K562 (cell line): ENCODE measurements around the gene GRK1. TPM values are rescaled to one million over a fixed set of nuclear protein-coding genes. Genes with fewer than 3 reads are reported as not detected.

Experiments used
- ATAC-seq: fragments of 200-7000 bp; cut with Tn5 transposase; 3 replicates; pipeline ENCODE4 v1.9.1; 2020; ENCODE audit warnings: moderate library complexity
- BruUV-seq: library from RNA; stranded (reverse); fragments of 400-500 nt; replicated peaks from 2 replicates; lab custom pipeline; 2021; lab: Mats Ljungman, UMichigan
- CTCF ChIA-PET: fragments of 300-600 bp; formaldehyde crosslinking; extraction: SDS; loops from one replicate; lab custom pipeline; 2021; ENCODE audit warnings: low intra/inter-chr PET ratio; lab: Yijun Ruan, JAX
- POLR2A ChIA-PET: fragments of 300-600, 350-650 bp; sonication (Branson Sonifier 250); formaldehyde crosslinking; extraction: SDS; loops from one replicate; lab custom pipeline; 2021; ENCODE audit warnings: antibody characterized with exemption, inconsistent platforms; lab: Yijun Ruan, JAX
- DNase-seq, 4 experiments: peaks; one replicate each; pipeline versions ENCODE4 v3.0.0 to v3.0.0-alpha.2; 2011 to 2018; ENCODE audit warnings: low spot score in 3 of 4, mixed read lengths in 3 of 4; ENCODE audit errors: extremely low read depth in 1 of 4
- FAIRE-seq: peaks from 2 replicates; lab custom pipeline; 2011; peaks lifted over from hg19 to GRCh38; lab: Jason Lieb, UNC
- H2AFZ ChIP-seq: 2 replicates; pipeline ENCODE4 v1.6.0; 2011; ENCODE audit warnings: low read depth, low read length, control low read depth, inconsistent platforms
- H3K27ac ChIP-seq: fragments of 200-600 bp; 3 replicates; pipeline ENCODE4 v1.8.0; 2011; ENCODE audit warnings: low read depth, mild to moderate bottlenecking, control low read depth, inconsistent platforms, low read length, moderate library complexity, mixed read lengths; ENCODE audit errors: extremely low read depth
- H3K27me3 ChIP-seq, 2 experiments: fragments of 300-600 bp in 1 of 2; 2 replicates in 1 of 2; 3 replicates in 1 of 2; pipeline versions ENCODE4 v1.6.0 to v1.8.0; 2011; ENCODE audit warnings: inconsistent platforms in 2 of 2, low read length in 2 of 2, mild to moderate bottlenecking in 1 of 2, mixed read lengths in 1 of 2, moderate library complexity in 1 of 2; ENCODE audit not compliant: control insufficient read depth in 2 of 2, insufficient read depth in 2 of 2
- H3K36me3 ChIP-seq: fragments of 300-600 bp; 3 replicates; pipeline ENCODE4 v1.8.0; 2011; ENCODE audit warnings: mild to moderate bottlenecking, low read length, inconsistent platforms; ENCODE audit not compliant: control insufficient read depth, insufficient read depth
- H3K4me1 ChIP-seq, 2 experiments: fragments of 200-600 bp in 1 of 2; replicated peaks in 1 of 2; 2 replicates in 1 of 2; 3 replicates in 1 of 2; pipeline versions ENCODE4 v1.5.1 to v1.8.0; 2011; ENCODE audit warnings: inconsistent platforms in 2 of 2, low read length in 2 of 2, mild to moderate bottlenecking in 1 of 2, mixed read lengths in 1 of 2, moderate library complexity in 1 of 2; ENCODE audit not compliant: control insufficient read depth in 2 of 2, insufficient read depth in 2 of 2
- H3K4me2 ChIP-seq: 2 replicates; pipeline ENCODE4 v1.6.1; 2011; ENCODE audit warnings: low read length, control low read depth, inconsistent platforms, mixed read lengths; ENCODE audit not compliant: insufficient read depth
- H3K4me3 ChIP-seq: fragments of 200-600 bp; sonication (generic), shearing (Covaris generic); 2 replicates; pipeline ENCODE4 v1.5.1; 2016; ENCODE audit warnings: control low read depth, inconsistent platforms
- H3K79me2 ChIP-seq: fragments of 200-600 bp; 3 replicates; pipeline ENCODE4 v1.8.0; 2011; ENCODE audit warnings: low read length, inconsistent platforms; ENCODE audit not compliant: control insufficient read depth, insufficient read depth
- H3K9ac ChIP-seq, 2 experiments: 2 replicates each; pipeline versions ENCODE4 v1.6.0 to v1.6.1; 2011; ENCODE audit warnings: low read depth in 2 of 2, low read length in 2 of 2, control low read depth in 1 of 2, inconsistent platforms in 1 of 2, mild to moderate bottlenecking in 1 of 2, mixed read lengths in 1 of 2; ENCODE audit not compliant: insufficient read depth in 1 of 2
- H3K9me1 ChIP-seq: one replicate; pipeline ENCODE4 v1.6.0; 2011; ENCODE audit warnings: inconsistent platforms, mild to moderate bottlenecking, low read length, moderate library complexity; ENCODE audit not compliant: control insufficient read depth, insufficient read depth
- H3K9me3 ChIP-seq: replicated peaks from 2 replicates; pipeline ENCODE4 v1.5.1; 2011; ENCODE audit warnings: low read depth, low read length, inconsistent platforms; ENCODE audit not compliant: control insufficient read depth, insufficient read depth
- H4K20me1 ChIP-seq: replicated peaks from 2 replicates; pipeline ENCODE4 v1.6.1; 2011; ENCODE audit warnings: low read length, inconsistent platforms, mixed read lengths; ENCODE audit not compliant: control insufficient read depth, insufficient read depth
- KDM1A ChIP-seq, 2 experiments: fragments of 450-650 bp; IDR thresholded peaks; 2 replicates each; pipeline ENCODE4 v1.6.1; 2016; ENCODE audit warnings: mild to moderate bottlenecking in 2 of 2
- POLR2AphosphoS5 ChIP-seq: IDR thresholded peaks from 2 replicates; pipeline ENCODE4 v1.6.1; 2011; ENCODE audit warnings: mild to moderate bottlenecking, low read depth, low read length, moderate library complexity; ENCODE audit not compliant: control insufficient read depth, insufficient read depth
- SRSF7 ChIP-seq: fragments of 200-400 bp; formaldehyde crosslinking; optimal IDR thresholded peaks from 2 replicates; pipeline ENCODE3; 2017; ENCODE audit warnings: mild to moderate bottlenecking, low read depth, low read length
- TEAD1 ChIP-seq, 2 experiments: fragments of 450-650 bp in 1 of 2; sonication (generic) in 1 of 2; formaldehyde crosslinking; IDR thresholded peaks; 2 replicates each; pipeline versions ENCODE4 v1.4.0 to v1.8.0; 2020 to 2022; ENCODE audit warnings: mild to moderate bottlenecking in 2 of 2, missing genetic modification reagents in 1 of 2
- THRAP3 ChIP-seq: fragments of 450-650 bp; IDR thresholded peaks from 2 replicates; pipeline ENCODE4 v1.6.1; 2016; ENCODE audit warnings: mild to moderate bottlenecking, inconsistent platforms, borderline replicate concordance
- TOE1 ChIP-seq, 2 experiments: fragments of 450-650 bp in 1 of 2; sonication (generic) in 1 of 2; formaldehyde crosslinking in 1 of 2; IDR thresholded peaks; 2 replicates each; pipeline versions ENCODE4 v1.7.1 to v1.8.0; 2016 to 2022; ENCODE audit warnings: borderline replicate concordance in 2 of 2, mild to moderate bottlenecking in 2 of 2, antibody characterized with exemption in 1 of 2, inconsistent platforms in 1 of 2, low read depth in 1 of 2, missing genetic modification reagents in 1 of 2, moderate library complexity in 1 of 2
- ZNF263 ChIP-seq: sonication (generic); formaldehyde crosslinking; IDR thresholded peaks from 2 replicates; pipeline ENCODE4 v1.8.0; 2022; ENCODE audit warnings: mild to moderate bottlenecking, missing genetic modification reagents, borderline replicate concordance
- WGBS: fragments of 100-300 bp; shearing (Covaris generic); methylation state at CpG from one replicate; pipeline ENCODE4 v1.1.6; 2016; ENCODE audit warnings: low coverage, mixed read lengths; ENCODE audit not compliant: insufficient coverage; ENCODE audit errors: missing lambda C conversion rate; 5-methylcytosine and 5-hydroxymethylcytosine counted together
- in situ Hi-C: fragments of 300-500 bp; cut with MboI; formaldehyde crosslinking; loops from 4 replicates; pipeline ENCODE4 v1.15.0; 2018; ENCODE audit warnings: inconsistent platforms, mixed read lengths
- intact Hi-C: fragments of 100-400 bp; cut with micrococcal nuclease; formaldehyde crosslinking; loops from 2 replicates; pipeline ENCODE4 v1.14.2; 2022
- polyA plus RNA-seq, 8 experiments: library from polyadenylated mRNA; depleted of rRNA in 4 of 8; stranded (reverse) in 5 of 8; unstranded in 3 of 8; fragments of >200 nt; fragmentation: Nextera tagmentation in 2 of 8; fragmentation: Illumina TruSeq in 1 of 8; extraction: Ambion mirVana in 2 of 8; extraction: Trizol in 1 of 8; gene quantifications; 2 replicates each; pipeline versions ENCODE4 v1.2.1 to v1.2.3, GENCODE V29; 2011 to 2014; ENCODE audit warnings: inconsistent platforms in 1 of 8, missing spikeins in 1 of 8
- total RNA-seq, 7 experiments: library from RNA; depleted of rRNA in 6 of 7; stranded (reverse); fragments of >200 nt in 6 of 7; fragmentation: Illumina TruSeq in 2 of 7; extraction: Trizol in 2 of 7; gene quantifications; 2 replicates each; pipeline versions ENCODE4 v1.2.1 to v1.2.3, GENCODE V29; 2011 to 2021; ENCODE audit warnings: low replicate concordance in 1 of 7
- TF ChIP-seq, protein P1 (sequence below): sonication (generic); formaldehyde crosslinking; IDR thresholded peaks from 2 replicates; pipeline ENCODE4 v1.8.0; 2022; ENCODE audit warnings: mild to moderate bottlenecking, low read depth, missing genetic modification reagents
- TF ChIP-seq, protein P2 (sequence below): sonication (generic); formaldehyde crosslinking; IDR thresholded peaks from 2 replicates; pipeline ENCODE4 v1.9.0; 2022; ENCODE audit warnings: mild to moderate bottlenecking, missing genetic modification reagents

The GRK1 gene
- total and polyA plus RNA-seq, 9 of the 15 experiments (the other 6 are each of a cell fraction or from before 2014, with no cell fraction given), result 0.09 TPM; not detected in 8

DNA sequence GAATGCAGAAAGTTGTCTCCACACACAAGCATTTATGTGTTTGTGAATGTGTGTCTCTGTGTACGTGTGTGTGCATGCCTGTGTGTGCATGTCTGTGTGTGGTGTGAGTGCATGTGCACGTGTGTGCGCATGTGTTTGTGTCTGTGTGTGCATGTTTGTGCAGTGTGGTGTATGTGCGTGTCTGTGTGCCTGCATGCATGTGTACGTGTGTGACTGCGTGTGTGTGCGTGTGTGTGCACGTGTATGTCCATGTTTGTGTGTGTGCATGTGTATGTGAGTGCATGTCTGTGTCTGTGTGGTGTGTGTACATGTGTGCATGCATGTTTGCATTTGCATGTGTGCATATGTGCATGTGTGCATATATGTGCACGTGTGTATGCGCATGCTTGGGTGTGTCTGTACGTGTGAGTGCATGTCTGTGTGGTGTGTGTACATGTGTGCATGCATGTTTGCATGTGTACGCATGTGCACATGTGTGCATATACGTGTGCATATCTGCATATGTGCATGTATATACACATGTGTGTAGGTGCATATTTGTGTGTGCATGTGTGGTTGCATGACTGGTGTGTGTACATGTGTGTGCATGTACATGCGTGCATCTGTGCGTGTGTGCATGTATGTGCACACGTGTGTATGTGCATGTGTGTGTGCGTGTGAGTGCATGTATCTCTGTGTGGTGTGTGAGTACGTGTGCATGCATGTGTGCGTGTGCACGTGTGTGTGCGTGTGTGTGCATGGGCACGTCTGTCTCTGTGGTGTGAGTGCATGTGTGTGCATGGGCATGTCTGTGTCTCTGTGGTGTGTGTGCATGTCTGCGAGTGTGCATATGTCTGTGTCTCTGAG lies 83.8 kb downstream of the GRK1 start:
- no peak overlapping the region for H3K4me2 ChIP-seq
- FAIRE-seq (no peak), ATAC-seq (no peak), DNase-seq (no peak)
- no TSS peak for BruUV-seq
- in situ Hi-C loops (no loop called here), intact Hi-C loops (no loop called here)
- H3K79me2 ChIP-seq, result no peaks in the 10 kb centered on the region
- no peak overlapping the region for H3K27ac ChIP-seq
- H3K9me3 ChIP-seq, result no peaks in the 10 kb centered on the region; the same call in 1 of the 2 replicates
- peaks cover 10 to 31% of the 10 kb centered on the region in 2 experiments for H3K4me1 ChIP-seq
- ChIA-PET CTCF (no interaction called here), POLR2A (interaction anchor here (0.6 kb wide), 1 partner anchor 520 kb away, joined by 3 read pairs; no protein-coding TSS in a partner anchor)
- H4K20me1 ChIP-seq, result peaks cover 9% of the 10 kb centered on the region; the same call in 1 of the 2 replicates
- H2AFZ ChIP-seq, result no peak overlapping the region
- no peaks in the 10 kb centered on the region for H3K36me3 ChIP-seq
- TF ChIP-seq THRAP3, result no peak
- no peak for TF ChIP-seq POLR2AphosphoS5
- peak in 1 of 2 experiments; percentile 57; a peak in 1 of 4 replicates for TF ChIP-seq KDM1A (IDR thresholded peaks at IDR 0.05)
- no peak for TF ChIP-seq TOE1 (IDR thresholded peaks at IDR 0.05; ENCODE audit: borderline replicate concordance)
- no peak for TF ChIP-seq TOE1 (CRISPR knock-in tag; IDR thresholded peaks at IDR 0.05; ENCODE audit: borderline replicate concordance, low read depth)
- no peak for TF ChIP-seq TEAD1 (CRISPR knock-in tag; IDR thresholded peaks at IDR 0.05)
- no peak for TF ChIP-seq SRSF7
- TF ChIP-seq ZNF263 (CRISPR knock-in tag), result no peak
- TF ChIP-seq, protein P1, sequence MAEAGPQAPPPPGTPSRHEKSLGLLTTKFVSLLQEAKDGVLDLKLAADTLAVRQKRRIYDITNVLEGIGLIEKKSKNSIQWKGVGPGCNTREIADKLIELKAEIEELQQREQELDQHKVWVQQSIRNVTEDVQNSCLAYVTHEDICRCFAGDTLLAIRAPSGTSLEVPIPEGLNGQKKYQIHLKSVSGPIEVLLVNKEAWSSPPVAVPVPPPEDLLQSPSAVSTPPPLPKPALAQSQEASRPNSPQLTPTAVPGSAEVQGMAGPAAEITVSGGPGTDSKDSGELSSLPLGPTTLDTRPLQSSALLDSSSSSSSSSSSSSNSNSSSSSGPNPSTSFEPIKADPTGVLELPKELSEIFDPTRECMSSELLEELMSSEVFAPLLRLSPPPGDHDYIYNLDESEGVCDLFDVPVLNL (CRISPR knock-in tag), result no peak
- TF ChIP-seq, protein P2, sequence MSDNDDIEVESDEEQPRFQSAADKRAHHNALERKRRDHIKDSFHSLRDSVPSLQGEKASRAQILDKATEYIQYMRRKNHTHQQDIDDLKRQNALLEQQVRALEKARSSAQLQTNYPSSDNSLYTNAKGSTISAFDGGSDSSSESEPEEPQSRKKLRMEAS (CRISPR knock-in tag), result peak; percentile 41; the same call in 1 of the 2 replicates
- H3K9me1 ChIP-seq, result no peaks in the 10 kb centered on the region
- H3K27me3 ChIP-seq, result peaks cover 22 to 84% of the 10 kb centered on the region in 2 experiments
- no peak overlapping the region for H3K9ac ChIP-seq
- H3K4me3 ChIP-seq, result no peak overlapping the region
- WGBS, result 48% methylated on average over 15 of the region's 23 CpGs
